ENCODE data around the gene ORAI3. TPM values are rescaled to one million over a fixed set of nuclear protein-coding genes. Genes with fewer than 3 reads are reported as not detected.
A peak's percentile ranks its signal among the peaks of the same experiment; 100 is the strongest.

Gene ORAI3
- total and polyA plus RNA-seq, 2 donors (not counting 1 experiment from before 2014, with no cell fraction given), result 41.1 to 74.1 TPM

DNA sequence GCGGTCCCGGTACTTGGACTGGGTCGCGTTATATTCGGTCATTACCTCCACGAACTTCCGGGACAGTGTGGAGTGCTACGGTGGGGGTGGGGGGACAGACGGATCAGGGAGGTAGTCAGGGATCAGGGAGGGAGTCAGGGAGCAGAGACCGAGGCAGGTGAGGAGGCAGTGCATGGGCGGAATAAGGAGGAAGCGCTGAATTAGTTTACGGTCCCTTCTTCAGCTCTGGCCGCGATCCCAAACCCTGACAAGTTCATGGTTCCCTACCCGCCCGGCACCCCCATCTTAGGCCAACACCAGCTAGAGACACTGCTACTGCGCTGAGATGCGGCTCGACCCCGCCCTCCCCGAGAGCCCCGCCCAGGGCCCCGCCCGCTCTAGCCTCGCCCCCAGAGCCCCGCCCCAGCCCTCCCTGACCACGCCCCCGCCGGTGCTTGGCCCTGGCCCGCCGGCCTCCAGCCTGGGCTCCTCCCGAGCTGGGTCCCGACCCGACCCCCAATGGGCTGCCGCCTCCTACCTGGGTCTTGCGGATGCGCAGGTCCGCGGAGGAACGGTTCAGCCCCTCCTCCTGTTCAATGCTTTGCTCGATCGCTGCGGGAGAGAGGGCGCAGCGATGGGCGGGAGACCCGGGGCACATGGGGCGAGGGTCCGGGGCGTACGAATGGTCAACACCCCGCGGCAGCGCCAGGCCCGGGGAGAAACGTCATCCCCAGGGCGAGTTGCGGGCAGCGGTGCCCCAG is 48.3 kb downstream of the ORAI3 start:
- Histone ChIP-seq H2AFZ (ENCODE audit: low read length) (peak overlapping the region; percentile 85), H3K36me3 (ENCODE audit: control insufficient read depth, insufficient read depth, low read length) (peaks cover 4% of the 10 kb centered on the region), H3K79me2 (ENCODE audit: control insufficient read depth, insufficient read depth, low read length) (no peaks in the 10 kb centered on the region), H3K9me3 (ENCODE audit: control insufficient read depth, insufficient read depth, low read depth, low read length) (no peaks in the 10 kb centered on the region), H3K4me1 (ENCODE audit: control insufficient read depth, extremely low read depth, insufficient read depth, low read length) (peaks cover 21% of the 10 kb centered on the region), H3K27me3 (ENCODE audit: control insufficient read depth, insufficient read depth, low read length) (no peaks in the 10 kb centered on the region), H3K9ac (ENCODE audit: insufficient read depth, low read length) (peak overlapping the region; percentile 75), H3K27ac (ENCODE audit: insufficient read depth, low read length) (peak overlapping the region; percentile 95), H3K4me2 (ENCODE audit: extremely low read depth, insufficient read depth, low read length) (peak overlapping the region; percentile 96), H4K20me1 (ENCODE audit: control insufficient read depth, extremely low read depth, insufficient read depth, low read length) (no peaks in the 10 kb centered on the region), H3K4me3 (replicated peaks in 1 of 4; ENCODE audit: control extremely low read depth in 1 of 4, insufficient read depth in 1 of 4, low read depth in 3 of 4, low read length in 4 of 4) (peak overlapping the region; percentile 55 to 71 (median 64))
- TF ChIP-seq EZH2 (IDR thresholded peaks at IDR 0.05; ENCODE audit: low read length, missing control alignments) (no peak), CTCF (conservative IDR thresholded peaks at IDR 0.05 in 1 of 2, IDR thresholded peaks at IDR 0.05 in 1 of 2; ENCODE audit: low read depth in 1 of 2, low read length in 2 of 2) (no peak)
- peak; percentile 64 to 69 for DNase-seq (ENCODE audit: low read depth in 2 of 2)

DNA sequence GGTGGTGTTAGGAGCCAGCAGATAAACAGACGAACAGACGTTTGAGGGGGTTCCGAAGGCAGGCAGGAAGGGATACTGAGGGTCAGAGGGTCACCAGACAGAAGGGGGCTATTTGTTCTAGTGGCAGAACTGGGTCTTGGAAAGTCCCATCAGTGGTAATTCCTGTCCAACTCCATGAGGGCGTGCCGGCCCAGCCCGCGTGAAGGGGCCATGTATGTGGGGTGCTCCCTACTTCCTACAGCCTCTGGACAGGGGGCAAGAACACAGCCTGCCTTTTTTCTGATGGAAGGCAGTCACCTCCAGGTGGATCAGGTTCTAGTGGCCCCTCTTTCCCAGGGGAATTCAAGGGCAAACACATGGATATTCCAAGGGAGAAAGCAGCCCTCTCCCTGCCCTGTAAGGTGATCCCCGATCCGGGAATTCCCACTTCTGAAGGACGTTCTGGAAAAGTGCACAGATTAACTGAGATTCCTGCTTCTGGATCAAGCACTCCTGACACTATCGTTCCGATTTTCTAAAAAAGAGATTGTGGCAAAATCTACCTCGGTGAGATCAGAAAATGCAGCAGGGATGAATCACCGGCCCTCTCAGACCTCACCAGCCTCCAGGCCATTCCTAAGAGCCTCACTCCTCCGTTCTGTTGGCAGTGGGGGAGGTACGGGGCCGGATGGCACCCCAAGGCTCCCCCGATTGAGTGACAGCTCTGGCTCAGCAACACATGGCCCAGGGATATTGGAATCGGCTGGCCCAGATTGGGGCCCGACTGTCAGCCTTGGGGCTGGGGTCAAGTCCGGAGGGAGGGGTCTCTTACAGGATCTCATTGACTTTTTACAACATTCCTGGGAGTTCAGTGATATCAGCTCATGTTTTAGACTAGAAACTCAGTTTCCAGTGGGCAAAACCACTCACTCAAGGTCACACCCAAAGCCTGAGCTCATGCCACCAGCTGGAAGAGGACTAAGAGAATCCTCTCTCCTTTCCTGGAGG is 49.1 kb downstream of the ORAI3 start:
- DNase-seq (ENCODE audit: low read depth in 2 of 2), result peak; percentile 59 to 92
- H3K27me3 ChIP-seq (ENCODE audit: control insufficient read depth, insufficient read depth, low read length), result no peaks in the 10 kb centered on the region

More for the DNA sequence above, 49.1 kb downstream of the ORAI3 start:
- H3K9me3 ChIP-seq (ENCODE audit: control insufficient read depth, insufficient read depth, low read depth, low read length), result no peaks in the 10 kb centered on the region
- peak overlapping the region; percentile 93 for H3K4me2 ChIP-seq (ENCODE audit: extremely low read depth, insufficient read depth, low read length)
- H3K4me3 ChIP-seq (replicated peaks in 1 of 4; ENCODE audit: control extremely low read depth in 1 of 4, insufficient read depth in 1 of 4, low read depth in 3 of 4, low read length in 4 of 4), result peak overlapping the region; percentile 22 to 67 (median 42)
- peaks cover 21% of the 10 kb centered on the region for H3K4me1 ChIP-seq (ENCODE audit: control insufficient read depth, extremely low read depth, insufficient read depth, low read length)
- no peaks in the 10 kb centered on the region for H3K79me2 ChIP-seq (ENCODE audit: control insufficient read depth, insufficient read depth, low read length)
- TF ChIP-seq CTCF (conservative IDR thresholded peaks at IDR 0.05 in 1 of 2, IDR thresholded peaks at IDR 0.05 in 1 of 2; ENCODE audit: low read depth in 1 of 2, low read length in 2 of 2) (no peak), EZH2 (IDR thresholded peaks at IDR 0.05; ENCODE audit: low read length, missing control alignments) (no peak)
- peak overlapping the region; percentile 95 for H3K27ac ChIP-seq (ENCODE audit: insufficient read depth, low read length)
- no peaks in the 10 kb centered on the region for H4K20me1 ChIP-seq (ENCODE audit: control insufficient read depth, extremely low read depth, insufficient read depth, low read length)
- H3K9ac ChIP-seq (ENCODE audit: insufficient read depth, low read length), result peak overlapping the region; percentile 71
- peaks cover 4% of the 10 kb centered on the region for H3K36me3 ChIP-seq (ENCODE audit: control insufficient read depth, insufficient read depth, low read length)
- H2AFZ ChIP-seq (ENCODE audit: low read length), result no peak overlapping the region

All from fibroblast of lung (primary cell).